Lower lobe of right lung (tissue), 2 donors: Measurements from ENCODE around the gene CTPS2. TPM values are rescaled to one million over a fixed set of nuclear protein-coding genes. Genes with fewer than 3 reads are reported as not detected.
"Not testable (repeated sequence)": the region's sequence is repeated elsewhere in the genome, so short reads cannot be mapped to it uniquely, and the experiment has no call there.

ENCODE experiments used
- ATAC-seq, 2 donors: fragments of 200-7000 bp; cut with Tn5 transposase; one replicate each; pipeline ENCODE4 v1.9.1; 2020 to 2022; ENCODE audit warnings: mild to moderate bottlenecking in 2 of 2, moderate library complexity in 2 of 2
- DNase-seq: peaks from one replicate; pipeline ENCODE4 v3.0.0-alpha.2; 2020
- H3K27ac ChIP-seq: fragments of 200-600 bp; one replicate; pipeline ENCODE4 v1.8.0; 2022
- H3K27me3 ChIP-seq: fragments of 200-600 bp; one replicate; pipeline ENCODE4 v1.8.0; 2022; ENCODE audit warnings: low read depth
- H3K36me3 ChIP-seq: fragments of 200-600 bp; one replicate; pipeline ENCODE4 v1.8.0; 2022; ENCODE audit warnings: mild to moderate bottlenecking
- H3K4me1 ChIP-seq: fragments of 200-600 bp; one replicate; pipeline ENCODE4 v1.8.0; 2022
- H3K4me3 ChIP-seq: fragments of 200-600 bp; one replicate; pipeline ENCODE4 v1.8.0; 2022; ENCODE audit warnings: mild to moderate bottlenecking
- H3K9me3 ChIP-seq: fragments of 200-600 bp; one replicate; pipeline ENCODE4 v1.8.0; 2022
- intact Hi-C: fragments of 100-400 bp; cut with DNase I; formaldehyde crosslinking; loops from one replicate; pipeline ENCODE4 v1.11.0; 2022
- total RNA-seq: library from RNA; stranded (reverse); fragmentation: NEBNext Ultra II Directional; extraction: Animal tissue kit (Norgen Biotek cat#: 25700); gene quantifications from one replicate; pipeline ENCODE4 v1.2.1, GENCODE V29; 2021
- TF ChIP-seq, protein P1 (sequence below): fragments of 200-600 bp; IDR thresholded peaks from one replicate; pipeline ENCODE4 v1.8.0; 2022; ENCODE audit warnings: antibody characterized with exemption, mild to moderate bottlenecking
- donor health status: DM: no; HTN: yes; CAD: no; lungs with severe emphysema.

The CTPS2 gene
- total RNA-seq, 1 donor from 2014 or later = 11.3 TPM

- TF ChIP-seq, protein P1, sequence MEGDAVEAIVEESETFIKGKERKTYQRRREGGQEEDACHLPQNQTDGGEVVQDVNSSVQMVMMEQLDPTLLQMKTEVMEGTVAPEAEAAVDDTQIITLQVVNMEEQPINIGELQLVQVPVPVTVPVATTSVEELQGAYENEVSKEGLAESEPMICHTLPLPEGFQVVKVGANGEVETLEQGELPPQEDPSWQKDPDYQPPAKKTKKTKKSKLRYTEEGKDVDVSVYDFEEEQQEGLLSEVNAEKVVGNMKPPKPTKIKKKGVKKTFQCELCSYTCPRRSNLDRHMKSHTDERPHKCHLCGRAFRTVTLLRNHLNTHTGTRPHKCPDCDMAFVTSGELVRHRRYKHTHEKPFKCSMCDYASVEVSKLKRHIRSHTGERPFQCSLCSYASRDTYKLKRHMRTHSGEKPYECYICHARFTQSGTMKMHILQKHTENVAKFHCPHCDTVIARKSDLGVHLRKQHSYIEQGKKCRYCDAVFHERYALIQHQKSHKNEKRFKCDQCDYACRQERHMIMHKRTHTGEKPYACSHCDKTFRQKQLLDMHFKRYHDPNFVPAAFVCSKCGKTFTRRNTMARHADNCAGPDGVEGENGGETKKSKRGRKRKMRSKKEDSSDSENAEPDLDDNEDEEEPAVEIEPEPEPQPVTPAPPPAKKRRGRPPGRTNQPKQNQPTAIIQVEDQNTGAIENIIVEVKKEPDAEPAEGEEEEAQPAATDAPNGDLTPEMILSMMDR = no peak
- no peaks in the 10 kb centered on the region for H3K27me3 ChIP-seq
- H3K36me3 ChIP-seq = no peaks in the 10 kb centered on the region
- intact Hi-C loops = no loop called here
- DNase-seq (no peak), ATAC-seq (no peak)
- no peaks in the 10 kb centered on the region for H3K4me1 ChIP-seq
- H3K27ac ChIP-seq = no peak overlapping the region
- H3K9me3 ChIP-seq = no peaks in the 10 kb centered on the region
- H3K4me3 ChIP-seq = no peak overlapping the region
These were observed 123.3 kb downstream of the CTPS2 start for GRCh38 chrX:16589211-16589610.

GRCh38 chrX:16588266-16588665 is 124.2 kb downstream of the CTPS2 start:
- TF ChIP-seq, protein P1 = no peak
- H3K4me3 ChIP-seq = no peak overlapping the region
- H3K9me3 ChIP-seq = no peaks in the 10 kb centered on the region
- H3K27ac ChIP-seq = no peak overlapping the region
- DNase-seq = no peak
- intact Hi-C loops = no loop called here
- no peaks in the 10 kb centered on the region for H3K4me1 ChIP-seq
- H3K27me3 ChIP-seq = no peaks in the 10 kb centered on the region
- no peak for ATAC-seq
- H3K36me3 ChIP-seq = no peaks in the 10 kb centered on the region

DNA sequence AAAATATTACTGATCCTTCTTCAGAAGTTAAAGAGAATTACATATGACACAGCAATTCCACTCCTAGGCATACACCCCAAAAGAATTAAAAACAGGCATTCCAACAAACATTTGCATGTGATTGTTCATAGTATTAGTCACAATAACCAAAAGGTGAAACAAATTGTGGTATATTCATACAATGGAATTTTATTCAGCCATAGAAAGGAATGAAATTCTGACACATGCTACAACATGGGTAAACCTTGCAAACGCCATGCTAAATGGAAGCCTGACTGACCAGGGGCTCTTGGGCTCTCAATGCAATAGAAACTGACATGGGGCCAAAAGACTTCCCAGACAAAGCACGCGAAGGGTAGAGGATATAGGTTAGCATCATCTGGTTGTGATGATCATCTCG is 124.6 kb downstream of the CTPS2 start:
- Histone ChIP-seq H3K9me3 (no peaks in the 10 kb centered on the region), H3K36me3 (no peaks in the 10 kb centered on the region), H3K27ac (no peak overlapping the region), H3K4me3 (no peak overlapping the region), H3K27me3 (no peaks in the 10 kb centered on the region), H3K4me1 (no peaks in the 10 kb centered on the region)
- no peak for ATAC-seq
- intact Hi-C loops = no loop called here
- DNase-seq = no peak
- TF ChIP-seq, protein P1 = no peak

- Histone ChIP-seq H3K4me1 (no peaks in the 10 kb centered on the region), H3K27me3 (no peaks in the 10 kb centered on the region), H3K36me3 (no peaks in the 10 kb centered on the region), H3K9me3 (no peaks in the 10 kb centered on the region), H3K27ac (no peak overlapping the region), H3K4me3 (no peak overlapping the region)
- ATAC-seq (no peak), DNase-seq (no peak)
- intact Hi-C loops = no loop called here
- TF ChIP-seq, protein P1 = no peak
These were observed 125.9 kb downstream of the CTPS2 start for GRCh38 chrX:16586377-16587112.

GRCh38 chrX:16585486-16586376 is 126.7 kb downstream of the CTPS2 start:
- no peak overlapping the region for H3K4me3 ChIP-seq
- H3K4me1 ChIP-seq = no peaks in the 10 kb centered on the region
- TF ChIP-seq, protein P1 = no peak
- H3K27me3 ChIP-seq = no peaks in the 10 kb centered on the region
- no peak for DNase-seq
- intact Hi-C loops = no loop called here
- no peak overlapping the region for H3K27ac ChIP-seq
- no peak for ATAC-seq
- no peaks in the 10 kb centered on the region for H3K9me3 ChIP-seq
- no peaks in the 10 kb centered on the region for H3K36me3 ChIP-seq

DNA sequence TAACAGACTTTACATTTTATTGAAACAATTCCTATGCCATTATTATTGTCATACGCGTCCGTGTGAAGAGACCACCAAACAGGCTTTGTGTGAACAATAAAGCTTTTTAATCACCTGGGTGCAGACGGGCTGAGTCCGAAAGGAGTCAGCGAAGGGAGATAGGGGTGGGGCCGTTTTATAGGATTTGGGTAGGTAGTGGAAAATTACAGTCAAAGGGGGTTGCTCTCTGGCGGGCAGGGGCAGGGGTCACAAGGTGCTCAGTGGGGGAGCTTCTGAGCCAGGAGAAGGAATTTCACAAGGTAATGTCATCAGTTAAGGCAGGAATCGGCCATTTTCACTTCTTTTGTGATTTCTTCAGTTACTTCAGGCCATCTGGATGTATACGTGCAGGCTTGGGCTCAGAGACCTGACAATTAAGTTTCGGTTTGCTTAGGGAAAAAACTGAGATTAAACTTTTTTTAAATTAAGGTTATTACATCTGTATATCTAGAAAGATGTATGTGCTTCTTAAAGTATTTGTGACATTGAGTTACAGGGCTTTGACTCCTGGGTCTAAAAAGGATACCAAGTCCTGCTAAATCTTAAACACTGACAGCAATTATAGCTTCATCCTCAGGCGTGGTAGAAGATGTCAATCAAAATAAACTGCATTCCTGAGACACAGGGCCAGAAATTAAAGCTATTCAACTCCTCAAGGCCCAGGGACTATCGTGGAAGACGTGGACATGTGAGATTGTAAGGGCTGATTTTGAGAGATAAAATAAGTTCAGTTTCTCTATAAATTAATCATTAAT is 132.3 kb downstream of the CTPS2 start:
- H3K4me1 ChIP-seq, H3K9me3 ChIP-seq, H3K27me3 ChIP-seq, ATAC-seq, DNase-seq, intact Hi-C loops, H3K36me3 ChIP-seq, H3K4me3 ChIP-seq, H3K27ac ChIP-seq: not testable (repeated sequence)
